Activated naive CD4-positive, alpha-beta T cell treated with anti-CD3 and anti-CD28 coated beads, Interleukin-2, amount 50 U/mL, for 72 hours (primary cell): ENCODE data around the gene IL17REL. TPM values are rescaled to one million over a fixed set of nuclear protein-coding genes. Genes with fewer than 3 reads are reported as not detected.

Source experiments
- ATAC-seq, 2 donors: fragments of 150-1000 bp; cut with Tn5 transposase; 2 replicates each; pipeline ENCODE4 v1.10.0; 2021; ENCODE audit warnings: mild to moderate bottlenecking in 2 of 2, moderate library complexity in 2 of 2
- DNase-seq, 2 donors: peaks; one replicate each; pipeline ENCODE4 v3.0.0; 2021 to 2022; ENCODE audit warnings: low spot score in 2 of 2
- H3K27ac Mint-ChIP-seq, 2 donors: one replicate each; pipeline ENCODE4 v1.8.0; 2022; ENCODE audit warnings: mild to moderate bottlenecking in 2 of 2, mixed read lengths in 2 of 2
- H3K36me3 Mint-ChIP-seq, 2 donors: one replicate each; pipeline ENCODE4 v1.8.0; 2022; ENCODE audit warnings: mixed read lengths in 2 of 2
- H3K9me3 Mint-ChIP-seq, 2 donors: one replicate each; pipeline ENCODE4 v1.8.0; 2022; ENCODE audit warnings: mixed read lengths in 2 of 2
- total RNA-seq, 2 donors: library from RNA; stranded (reverse); gene quantifications; one replicate each; pipeline ENCODE4 v1.2.3, GENCODE V29; 2022

Gene IL17REL
- total RNA-seq, 2 donors from 2014 or later, result 0.11 to 0.12 TPM

GRCh38 chr22:50032109-50032871 is 19.7 kb upstream of the IL17REL start:
- no peaks in the 10 kb centered on the region for H3K9me3 Mint-ChIP-seq
- H3K36me3 Mint-ChIP-seq, result peaks cover 4 to 7% of the 10 kb centered on the region in 2 donors
- peak in 1 of 2 donors; percentile 51 for DNase-seq
- no peak for ATAC-seq
- H3K27ac Mint-ChIP-seq, result no peak overlapping the region

GRCh38 chr22:50031189-50032091 is 18.9 kb upstream of the IL17REL start:
- Mint-ChIP-seq H3K36me3 (peaks cover 5 to 7% of the 10 kb centered on the region in 2 donors), H3K9me3 (no peaks in the 10 kb centered on the region), H3K27ac (no peak overlapping the region)
- DNase-seq (peak in 1 of 2 donors; percentile 57), ATAC-seq (no peak)

- Mint-ChIP-seq H3K27ac (no peak overlapping the region), H3K9me3 (no peaks in the 10 kb centered on the region), H3K36me3 (peaks cover 5 to 7% of the 10 kb centered on the region in 2 donors)
- ATAC-seq (peak; percentile 84 to 94), DNase-seq (peak; percentile 81 to 84)
Measured at GRCh38 chr22:50030297-50031188, 18.0 kb upstream of the IL17REL start.

- no peaks in the 10 kb centered on the region for H3K9me3 Mint-ChIP-seq
- no peak overlapping the region for H3K27ac Mint-ChIP-seq
- DNase-seq (peak in 1 of 2 donors; percentile 74), ATAC-seq (peak; percentile 47 to 68)
- H3K36me3 Mint-ChIP-seq, result peaks cover 5 to 7% of the 10 kb centered on the region in 2 donors
Measured at GRCh38 chr22:50027639-50028537, 15.3 kb upstream of the IL17REL start.

GRCh38 chr22:50025993-50026392 is 13.4 kb upstream of the IL17REL start:
- Mint-ChIP-seq H3K36me3 (peaks cover 5 to 7% of the 10 kb centered on the region in 2 donors), H3K9me3 (no peaks in the 10 kb centered on the region), H3K27ac (no peak overlapping the region)
- DNase-seq (peak in 1 of 2 donors; percentile 33), ATAC-seq (no peak)

- H3K27ac Mint-ChIP-seq, result no peak overlapping the region
Measured at GRCh38 chr22:50022171-50022819, 9.7 kb upstream of the IL17REL start.

GRCh38 chr22:50020606-50021005 is 8.0 kb upstream of the IL17REL start:
- DNase-seq, result no peak
- Mint-ChIP-seq H3K9me3 (peaks cover 0 to 4% of the 10 kb centered on the region in 2 donors), H3K27ac (no peak overlapping the region), H3K36me3 (peaks cover 0 to 7% of the 10 kb centered on the region in 2 donors)
- no peak for ATAC-seq

More at GRCh38 chr22:50022171-50022819, 9.7 kb upstream of the IL17REL start:
- peaks cover 0 to 4% of the 10 kb centered on the region in 2 donors for H3K9me3 Mint-ChIP-seq
- ATAC-seq (no peak), DNase-seq (peak in 1 of 2 donors; percentile 37)
- H3K36me3 Mint-ChIP-seq, result peaks cover under 1 to 7% of the 10 kb centered on the region in 2 donors

- peak in 1 of 2 donors; percentile 8 for ATAC-seq
- H3K9me3 Mint-ChIP-seq, result peaks cover 0 to 4% of the 10 kb centered on the region in 2 donors
- H3K27ac Mint-ChIP-seq, result peak overlapping the region; percentile 16 to 93
- peaks cover 0 to 7% of the 10 kb centered on the region in 2 donors for H3K36me3 Mint-ChIP-seq
- DNase-seq, result peak in 1 of 2 donors; percentile 59
Measured at GRCh38 chr22:50019316-50019715, 6.8 kb upstream of the IL17REL start.

GRCh38 chr22:50018608-50019285 is 6.2 kb upstream of the IL17REL start:
- ATAC-seq, result peak; percentile 59 to 88
- peak; percentile 49 to 57 for DNase-seq
- H3K9me3 Mint-ChIP-seq, result peaks cover 0 to 4% of the 10 kb centered on the region in 2 donors

GRCh38 chr22:50017701-50018224 is 5.2 kb upstream of the IL17REL start:
- H3K27ac Mint-ChIP-seq, result peak overlapping the region; percentile 78 to 93
- peaks cover 0 to 4% of the 10 kb centered on the region in 2 donors for H3K9me3 Mint-ChIP-seq
- ATAC-seq, result no peak
- H3K36me3 Mint-ChIP-seq, result peaks cover 0 to 7% of the 10 kb centered on the region in 2 donors
- DNase-seq, result peak in 1 of 2 donors; percentile 55

More at GRCh38 chr22:50018608-50019285, 6.2 kb upstream of the IL17REL start:
- peaks cover 0 to 7% of the 10 kb centered on the region in 2 donors for H3K36me3 Mint-ChIP-seq
- H3K27ac Mint-ChIP-seq, result peak overlapping the region; percentile 78 to 93

GRCh38 chr22:50016988-50017700 is 4.6 kb upstream of the IL17REL start:
- peak; percentile 67 to 95 for DNase-seq
- H3K27ac Mint-ChIP-seq, result peak overlapping the region; percentile 78 to 93
- peaks cover 0 to 7% of the 10 kb centered on the region in 2 donors for H3K36me3 Mint-ChIP-seq
- ATAC-seq, result peak; percentile 64 to 83
- H3K9me3 Mint-ChIP-seq, result peaks cover 0 to 4% of the 10 kb centered on the region in 2 donors

GRCh38 chr22:50016308-50016987 is 3.9 kb upstream of the IL17REL start:
- Mint-ChIP-seq H3K27ac (peak overlapping the region; percentile 60 to 93), H3K36me3 (peaks cover 0 to 7% of the 10 kb centered on the region in 2 donors), H3K9me3 (peaks cover 0 to 4% of the 10 kb centered on the region in 2 donors)
- ATAC-seq (no peak), DNase-seq (no peak)
